GM10248 (cell line): ENCODE results near the gene RBL1.
"Not testable (repeated sequence)": the region's sequence is repeated elsewhere in the genome, so short reads cannot be mapped to it uniquely, and the experiment has no call there.

ENCODE experiments used
- CTCF ChIA-PET: fragments of 300-600 bp; sonication (Branson Sonifier 250); formaldehyde crosslinking; extraction: SDS; loops from one replicate; lab custom pipeline; 2021; ENCODE audit warnings: antibody characterized with exemption; lab: Yijun Ruan, JAX
- POLR2A ChIA-PET: fragments of 350-650 bp; sonication (Branson Sonifier 250); formaldehyde crosslinking; extraction: SDS; loops from one replicate; lab custom pipeline; 2020; ENCODE audit warnings: antibody characterized with exemption; lab: Yijun Ruan, JAX
- DNase-seq: peaks from one replicate; pipeline ENCODE4 v3.0.0; 2012; ENCODE audit errors: extremely low spot score
- CTCF ChIP-seq: IDR thresholded peaks from 2 replicates; pipeline ENCODE4 v1.5.1; 2012; ENCODE audit warnings: mild to moderate bottlenecking, low read depth; ENCODE audit errors: extremely low read depth, missing control alignments, control extremely low read depth

The RBL1 gene

GRCh38 chr20:37055276-37055675 lies 40.5 kb downstream of the RBL1 start:
- no peak for TF ChIP-seq CTCF
- DNase-seq, result no peak
- POLR2A ChIA-PET, result interaction anchor here (0.7 kb wide), 1 partner anchor 23 kb away, joined by 3 read pairs; no protein-coding TSS in a partner anchor
- CTCF ChIA-PET, result no interaction called here

- DNase-seq, result no peak
- ChIA-PET CTCF (no interaction called here), POLR2A (no interaction called here)
- no peak for TF ChIP-seq CTCF
These were observed 42.4 kb downstream of the RBL1 start for GRCh38 chr20:37053230-37053950.

GRCh38 chr20:37042986-37043972 lies 52.5 kb downstream of the RBL1 start:
- DNase-seq, result peak; percentile 38
- CTCF ChIA-PET, result interaction anchor here (0.6 to 2.2 kb wide), 2 partner anchors 39 to 97 kb away, joined by 3 to 7 read pairs; no protein-coding TSS in a partner anchor
- POLR2A ChIA-PET, result interaction anchor here (0.6 kb wide), 1 partner anchor 521 kb away, joined by 5 read pairs; no protein-coding TSS in a partner anchor
- TF ChIP-seq CTCF, result no peak

- POLR2A ChIA-PET, DNase-seq, CTCF ChIA-PET: not testable (repeated sequence)
These were observed 56.4 kb downstream of the RBL1 start for GRCh38 chr20:37039366-37039765.

- ChIA-PET POLR2A (no interaction called here), CTCF (no interaction called here)
- DNase-seq, result no peak
- no peak for TF ChIP-seq CTCF
These were observed 63.7 kb downstream of the RBL1 start for GRCh38 chr20:37032077-37032476.

GRCh38 chr20:37020636-37021035 lies 75.2 kb downstream of the RBL1 start:
- no peak for DNase-seq
- ChIA-PET CTCF (no interaction called here), POLR2A (no interaction called here)
- no peak for TF ChIP-seq CTCF

- DNase-seq, CTCF ChIA-PET, POLR2A ChIA-PET: not testable (repeated sequence)
These were observed 83.2 kb downstream of the RBL1 start for GRCh38 chr20:37012631-37013030.

GRCh38 chr20:37011858-37012257 lies 83.9 kb downstream of the RBL1 start:
- CTCF ChIA-PET, result not testable (repeated sequence)

More at GRCh38 chr20:37011858-37012257, 83.9 kb downstream of the RBL1 start:
- DNase-seq, POLR2A ChIA-PET: not testable (repeated sequence)
